SK-N-SH treated with all-trans-retinoic acid at 6 μM for 48 hours (cell line): ENCODE results near the gene SH3PXD2B.

Experiments used
- ATAC-seq: fragments of 200-7000 bp; cut with Tn5 transposase; 3 replicates; pipeline ENCODE4 v1.9.1; 2020; ENCODE audit warnings: mild to moderate bottlenecking, moderate library complexity
- ARNTL ChIP-seq: fragments of 450-650 bp; formaldehyde crosslinking; IDR thresholded peaks from 2 replicates; pipeline ENCODE4 v1.5.0; 2020; ENCODE audit warnings: low read depth, mild to moderate bottlenecking, moderate library complexity, borderline replicate concordance
- BACH2 ChIP-seq: fragments of 250-450 bp; sonication (Bioruptor Pico); IDR thresholded peaks from 2 replicates; pipeline ENCODE4 v1.9.0; 2021; ENCODE audit warnings: mild to moderate bottlenecking, borderline replicate concordance
- CSDC2 ChIP-seq: fragments of 250-450 bp; sonication (Bioruptor Pico); IDR thresholded peaks from 2 replicates; pipeline ENCODE4 v1.5.0; 2020; ENCODE audit warnings: mild to moderate bottlenecking, moderate library complexity
- ESRRG ChIP-seq: fragments of 250-450 bp; sonication (Bioruptor Pico); IDR thresholded peaks from 2 replicates; pipeline ENCODE4 v1.6.1; 2021; ENCODE audit warnings: mild to moderate bottlenecking
- GLIS3 ChIP-seq: fragments of 250-450 bp; sonication (Bioruptor Pico); IDR thresholded peaks from 2 replicates; pipeline ENCODE4 v1.5.0; 2020; ENCODE audit warnings: mild to moderate bottlenecking, moderate library complexity
- ISL1 ChIP-seq: fragments of 250-450 bp; sonication (Bioruptor Pico); IDR thresholded peaks from 2 replicates; pipeline ENCODE4 v2.1.2; 2022; ENCODE audit warnings: mild to moderate bottlenecking, moderate library complexity
- OSR1 ChIP-seq: fragments of 250-450 bp; sonication (Bioruptor Pico); IDR thresholded peaks from 2 replicates; pipeline ENCODE4 v1.8.0; 2022; ENCODE audit warnings: moderate library complexity, mild to moderate bottlenecking, inconsistent platforms
- PPARA ChIP-seq: fragments of 250-450 bp; sonication (Bioruptor Pico); IDR thresholded peaks from 2 replicates; pipeline ENCODE4 v1.5.0; 2020; ENCODE audit warnings: mild to moderate bottlenecking, borderline replicate concordance
- RARB ChIP-seq: fragments of 250-450 bp; sonication (Bioruptor Pico); IDR thresholded peaks from 2 replicates; pipeline ENCODE4 v1.8.0; 2021; ENCODE audit warnings: mild to moderate bottlenecking, moderate library complexity
- SNAI2 ChIP-seq: fragments of 250-450 bp; sonication (Bioruptor Pico); IDR thresholded peaks from 2 replicates; pipeline ENCODE4 v1.5.0; 2020; ENCODE audit warnings: mild to moderate bottlenecking, moderate library complexity
- TCF4 ChIP-seq: fragments of 250-450 bp; sonication (Bioruptor Pico); IDR thresholded peaks from 2 replicates; pipeline ENCODE4 v1.8.0; 2021; ENCODE audit warnings: mild to moderate bottlenecking, moderate library complexity, borderline replicate concordance
- TOX ChIP-seq: fragments of 250-450 bp; sonication (Bioruptor Pico); IDR thresholded peaks from 2 replicates; pipeline ENCODE4 v1.8.0; 2021; ENCODE audit warnings: mild to moderate bottlenecking, moderate library complexity, borderline replicate concordance
- ZC3H10 ChIP-seq: fragments of 250-450 bp; sonication (Bioruptor Pico); IDR thresholded peaks from 2 replicates; pipeline ENCODE4 v1.5.1; 2021; ENCODE audit warnings: mild to moderate bottlenecking, moderate library complexity
- ZFP3 ChIP-seq: fragments of 250-450 bp; sonication (Bioruptor Pico); IDR thresholded peaks from 2 replicates; pipeline ENCODE4 v1.5.0; 2020; ENCODE audit warnings: mild to moderate bottlenecking, moderate library complexity
- ZFP30 ChIP-seq: fragments of 450-650 bp; formaldehyde crosslinking; IDR thresholded peaks from 2 replicates; pipeline ENCODE4 v1.5.0; 2022; ENCODE audit warnings: mild to moderate bottlenecking, moderate library complexity
- ZNF565 ChIP-seq: fragments of 450-650 bp; formaldehyde crosslinking; conservative IDR thresholded peaks from 2 replicates; pipeline ENCODE4 v1.5.0; 2020; ENCODE audit warnings: low read depth, mild to moderate bottlenecking, moderate library complexity
- ZNF8 ChIP-seq: fragments of 450-650 bp; formaldehyde crosslinking; IDR thresholded peaks from 2 replicates; pipeline ENCODE4 v1.5.0; 2020; ENCODE audit warnings: mild to moderate bottlenecking, moderate library complexity
- TF ChIP-seq, protein P1 (sequence below): fragments of 250-450 bp; sonication (Bioruptor Pico); IDR thresholded peaks from 2 replicates; pipeline ENCODE4 v1.5.1; 2021; ENCODE audit warnings: mild to moderate bottlenecking, moderate library complexity
- TF ChIP-seq, protein P2 (sequence below): fragments of 250-450 bp; sonication (Bioruptor Pico); IDR thresholded peaks from 2 replicates; pipeline ENCODE4 v1.5.0; 2020; ENCODE audit warnings: mild to moderate bottlenecking, moderate library complexity
- TF ChIP-seq, protein P3 (sequence below): fragments of 250-450 bp; sonication (Bioruptor Pico); IDR thresholded peaks from 2 replicates; pipeline ENCODE4 v1.8.0; 2021; ENCODE audit warnings: low read depth, mild to moderate bottlenecking, moderate library complexity, borderline replicate concordance
- TF ChIP-seq, protein P4 (sequence below): fragments of 250-450 bp; sonication (Bioruptor Pico); IDR thresholded peaks from 2 replicates; pipeline ENCODE4 v1.5.1; 2020; ENCODE audit warnings: low read depth, mild to moderate bottlenecking, moderate library complexity
- TF ChIP-seq, protein P5 (sequence below): fragments of 250-450 bp; sonication (Bioruptor Pico); IDR thresholded peaks from 2 replicates; pipeline ENCODE4 v1.8.0; 2020; ENCODE audit warnings: mild to moderate bottlenecking, moderate library complexity, borderline replicate concordance

SH3PXD2B gene

DNA sequence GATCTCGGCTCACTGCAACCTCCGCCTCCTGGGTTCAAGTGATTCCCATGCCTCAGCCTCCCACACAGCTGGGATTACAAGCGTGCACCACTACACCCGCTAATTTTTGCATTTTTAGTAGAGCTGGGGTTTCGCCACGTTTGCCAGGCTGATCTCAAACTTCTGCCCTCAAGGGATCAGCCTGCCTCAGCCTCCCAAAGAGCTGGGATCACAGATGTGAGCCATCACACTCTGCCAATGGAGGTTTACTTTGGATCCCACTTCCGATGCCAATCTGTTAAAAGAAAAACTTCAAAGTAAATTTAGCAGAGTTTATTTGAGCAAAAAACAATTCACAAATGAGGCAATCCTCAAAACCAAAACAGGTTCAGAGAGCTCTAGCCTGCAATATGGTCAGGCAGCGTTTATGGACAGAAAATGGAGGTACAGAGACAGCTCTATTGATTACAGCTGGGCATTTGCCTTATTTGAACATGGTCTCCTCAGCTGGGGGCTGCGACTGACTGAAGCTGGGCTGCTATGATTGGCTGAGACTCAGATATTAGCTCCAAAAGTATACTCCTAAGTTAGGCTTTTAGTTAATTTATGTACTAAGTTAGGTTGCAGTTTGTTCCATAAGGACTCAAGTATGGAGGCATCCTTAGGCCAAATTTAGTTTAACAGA, 152.1 kb downstream of the SH3PXD2B start:
- no peak for ATAC-seq
- no peak for TF ChIP-seq ZFP3 (CRISPR knock-in tag)
- TF ChIP-seq ZNF565 (CRISPR knock-in tag) = no peak
- TF ChIP-seq, protein P1, sequence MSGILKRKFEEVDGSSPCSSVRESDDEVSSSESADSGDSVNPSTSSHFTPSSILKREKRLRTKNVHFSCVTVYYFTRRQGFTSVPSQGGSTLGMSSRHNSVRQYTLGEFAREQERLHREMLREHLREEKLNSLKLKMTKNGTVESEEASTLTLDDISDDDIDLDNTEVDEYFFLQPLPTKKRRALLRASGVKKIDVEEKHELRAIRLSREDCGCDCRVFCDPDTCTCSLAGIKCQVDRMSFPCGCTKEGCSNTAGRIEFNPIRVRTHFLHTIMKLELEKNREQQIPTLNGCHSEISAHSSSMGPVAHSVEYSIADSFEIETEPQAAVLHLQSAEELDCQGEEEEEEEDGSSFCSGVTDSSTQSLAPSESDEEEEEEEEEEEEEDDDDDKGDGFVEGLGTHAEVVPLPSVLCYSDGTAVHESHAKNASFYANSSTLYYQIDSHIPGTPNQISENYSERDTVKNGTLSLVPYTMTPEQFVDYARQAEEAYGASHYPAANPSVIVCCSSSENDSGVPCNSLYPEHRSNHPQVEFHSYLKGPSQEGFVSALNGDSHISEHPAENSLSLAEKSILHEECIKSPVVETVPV (CRISPR knock-in tag) = no peak
- TF ChIP-seq ISL1 (CRISPR knock-in tag) = no peak
- no peak for TF ChIP-seq ZFP30 (CRISPR knock-in tag)
- TF ChIP-seq RARB (CRISPR knock-in tag) = no peak
- TF ChIP-seq ZC3H10 (CRISPR knock-in tag) = no peak
- no peak for TF ChIP-seq ARNTL (CRISPR knock-in tag)
- TF ChIP-seq CSDC2 = no peak
- TF ChIP-seq ZNF8 (CRISPR knock-in tag) = no peak
- TF ChIP-seq OSR1 = no peak
- TF ChIP-seq TOX (CRISPR knock-in tag) = no peak
- no peak for TF ChIP-seq PPARA (CRISPR knock-in tag)

DNA sequence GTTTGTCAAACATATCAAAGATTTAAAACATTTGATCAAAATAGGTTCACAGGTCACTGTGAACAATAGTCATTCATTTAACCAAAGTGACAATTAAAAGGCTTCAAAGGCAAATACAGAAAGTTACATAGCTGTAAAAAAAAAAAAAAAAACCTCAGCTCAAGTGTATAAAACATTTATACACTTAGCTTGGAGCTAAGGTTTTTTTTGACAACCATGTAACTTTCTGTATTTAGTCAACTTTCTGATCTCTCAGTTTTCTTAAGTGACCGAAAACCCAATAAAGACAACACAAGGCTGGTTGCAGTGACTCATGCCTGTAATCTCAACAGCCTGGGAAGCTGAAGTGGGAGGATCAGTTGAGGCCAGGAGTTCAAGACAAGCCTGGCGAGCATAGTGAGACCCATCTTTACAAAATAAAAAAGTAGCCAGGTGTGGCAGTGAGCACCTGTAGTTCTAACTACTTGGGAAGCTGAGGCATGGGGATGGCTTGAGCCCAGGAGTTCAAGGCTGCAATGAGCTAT, 154.3 kb downstream of the SH3PXD2B start:
- TF ChIP-seq CSDC2 (no peak), SNAI2 (CRISPR knock-in tag) (no peak), RARB (CRISPR knock-in tag) (no peak), ZFP3 (CRISPR knock-in tag) (no peak), TCF4 (CRISPR knock-in tag) (no peak), ARNTL (CRISPR knock-in tag) (no peak)
- no peak for ATAC-seq

DNA sequence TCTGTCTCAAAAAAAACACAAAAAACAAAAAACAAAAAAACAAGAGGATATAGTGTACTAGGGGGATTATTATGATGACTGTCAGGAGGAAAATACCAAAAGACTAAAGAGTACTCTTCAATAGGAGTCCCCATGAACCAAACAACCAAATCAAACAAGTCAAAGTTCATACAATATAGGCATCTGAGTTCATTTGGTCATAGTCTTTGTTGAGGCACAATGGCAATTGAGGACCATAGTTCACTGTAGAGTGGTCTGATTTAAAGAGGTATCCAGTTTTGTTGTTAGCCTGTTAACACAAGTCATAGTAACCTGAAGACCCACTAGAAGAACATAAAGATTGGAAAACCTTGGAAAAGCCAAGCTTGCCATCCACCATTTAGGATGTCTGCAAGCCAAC, 159.5 kb downstream of the SH3PXD2B start:
- TF ChIP-seq ISL1 (CRISPR knock-in tag) = no peak
- no peak for ATAC-seq

DNA sequence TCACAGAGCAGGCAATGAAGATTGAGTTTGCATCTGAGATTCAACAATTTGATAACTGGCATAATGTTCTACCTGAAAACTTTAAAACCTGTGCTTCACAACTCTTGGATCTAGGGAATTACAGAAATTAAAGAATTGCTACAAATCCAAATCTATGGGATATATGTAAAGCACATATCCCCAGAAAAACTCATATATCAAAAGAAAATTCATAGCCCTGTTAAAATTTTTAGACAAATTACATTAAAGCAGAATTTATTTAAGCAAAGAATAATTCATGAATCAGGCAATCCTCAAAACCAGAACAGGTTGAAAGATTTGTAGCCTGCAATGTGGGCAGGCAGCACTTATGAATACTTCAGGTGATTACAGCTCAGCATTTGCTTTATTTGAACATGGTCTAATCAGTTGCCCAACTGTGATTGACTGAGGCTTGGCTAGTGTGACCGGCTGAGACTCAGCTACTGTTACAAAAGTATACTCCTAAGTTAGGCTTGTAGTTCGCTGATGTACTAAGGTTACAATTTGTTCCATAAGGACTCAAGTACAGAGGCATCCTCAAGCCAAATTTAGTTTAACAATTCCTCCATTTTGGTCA, 160.5 kb downstream of the SH3PXD2B start:
- TF ChIP-seq, protein P2, sequence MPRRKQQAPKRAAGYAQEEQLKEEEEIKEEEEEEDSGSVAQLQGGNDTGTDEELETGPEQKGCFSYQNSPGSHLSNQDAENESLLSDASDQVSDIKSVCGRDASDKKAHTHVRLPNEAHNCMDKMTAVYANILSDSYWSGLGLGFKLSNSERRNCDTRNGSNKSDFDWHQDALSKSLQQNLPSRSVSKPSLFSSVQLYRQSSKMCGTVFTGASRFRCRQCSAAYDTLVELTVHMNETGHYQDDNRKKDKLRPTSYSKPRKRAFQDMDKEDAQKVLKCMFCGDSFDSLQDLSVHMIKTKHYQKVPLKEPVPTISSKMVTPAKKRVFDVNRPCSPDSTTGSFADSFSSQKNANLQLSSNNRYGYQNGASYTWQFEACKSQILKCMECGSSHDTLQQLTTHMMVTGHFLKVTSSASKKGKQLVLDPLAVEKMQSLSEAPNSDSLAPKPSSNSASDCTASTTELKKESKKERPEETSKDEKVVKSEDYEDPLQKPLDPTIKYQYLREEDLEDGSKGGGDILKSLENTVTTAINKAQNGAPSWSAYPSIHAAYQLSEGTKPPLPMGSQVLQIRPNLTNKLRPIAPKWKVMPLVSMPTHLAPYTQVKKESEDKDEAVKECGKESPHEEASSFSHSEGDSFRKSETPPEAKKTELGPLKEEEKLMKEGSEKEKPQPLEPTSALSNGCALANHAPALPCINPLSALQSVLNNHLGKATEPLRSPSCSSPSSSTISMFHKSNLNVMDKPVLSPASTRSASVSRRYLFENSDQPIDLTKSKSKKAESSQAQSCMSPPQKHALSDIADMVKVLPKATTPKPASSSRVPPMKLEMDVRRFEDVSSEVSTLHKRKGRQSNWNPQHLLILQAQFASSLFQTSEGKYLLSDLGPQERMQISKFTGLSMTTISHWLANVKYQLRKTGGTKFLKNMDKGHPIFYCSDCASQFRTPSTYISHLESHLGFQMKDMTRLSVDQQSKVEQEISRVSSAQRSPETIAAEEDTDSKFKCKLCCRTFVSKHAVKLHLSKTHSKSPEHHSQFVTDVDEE (CRISPR knock-in tag) = no peak
- TF ChIP-seq PPARA (CRISPR knock-in tag) = no peak
- TF ChIP-seq ESRRG (CRISPR knock-in tag) = no peak
- no peak for TF ChIP-seq ARNTL (CRISPR knock-in tag)
- TF ChIP-seq, protein P3, sequence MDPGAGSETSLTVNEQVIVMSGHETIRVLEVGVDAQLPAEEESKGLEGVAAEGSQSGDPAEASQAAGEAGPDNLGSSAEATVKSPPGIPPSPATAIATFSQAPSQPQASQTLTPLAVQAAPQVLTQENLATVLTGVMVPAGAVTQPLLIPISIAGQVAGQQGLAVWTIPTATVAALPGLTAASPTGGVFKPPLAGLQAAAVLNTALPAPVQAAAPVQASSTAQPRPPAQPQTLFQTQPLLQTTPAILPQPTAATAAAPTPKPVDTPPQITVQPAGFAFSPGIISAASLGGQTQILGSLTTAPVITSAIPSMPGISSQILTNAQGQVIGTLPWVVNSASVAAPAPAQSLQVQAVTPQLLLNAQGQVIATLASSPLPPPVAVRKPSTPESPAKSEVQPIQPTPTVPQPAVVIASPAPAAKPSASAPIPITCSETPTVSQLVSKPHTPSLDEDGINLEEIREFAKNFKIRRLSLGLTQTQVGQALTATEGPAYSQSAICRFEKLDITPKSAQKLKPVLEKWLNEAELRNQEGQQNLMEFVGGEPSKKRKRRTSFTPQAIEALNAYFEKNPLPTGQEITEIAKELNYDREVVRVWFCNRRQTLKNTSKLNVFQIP (CRISPR knock-in tag) = no peak
- TF ChIP-seq CSDC2 = no peak
- no peak for TF ChIP-seq GLIS3 (CRISPR knock-in tag)
- TF ChIP-seq OSR1 = no peak
- TF ChIP-seq, protein P4, sequence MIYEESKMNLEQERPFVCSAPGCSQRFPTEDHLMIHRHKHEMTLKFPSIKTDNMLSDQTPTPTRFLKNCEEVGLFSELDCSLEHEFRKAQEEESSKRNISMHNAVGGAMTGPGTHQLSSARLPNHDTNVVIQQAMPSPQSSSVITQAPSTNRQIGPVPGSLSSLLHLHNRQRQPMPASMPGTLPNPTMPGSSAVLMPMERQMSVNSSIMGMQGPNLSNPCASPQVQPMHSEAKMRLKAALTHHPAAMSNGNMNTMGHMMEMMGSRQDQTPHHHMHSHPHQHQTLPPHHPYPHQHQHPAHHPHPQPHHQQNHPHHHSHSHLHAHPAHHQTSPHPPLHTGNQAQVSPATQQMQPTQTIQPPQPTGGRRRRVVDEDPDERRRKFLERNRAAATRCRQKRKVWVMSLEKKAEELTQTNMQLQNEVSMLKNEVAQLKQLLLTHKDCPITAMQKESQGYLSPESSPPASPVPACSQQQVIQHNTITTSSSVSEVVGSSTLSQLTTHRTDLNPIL (CRISPR knock-in tag) = no peak
- no peak for TF ChIP-seq ZNF8 (CRISPR knock-in tag)
- no peak for TF ChIP-seq ZNF565 (CRISPR knock-in tag)
- no peak for TF ChIP-seq ZFP3 (CRISPR knock-in tag)
- no peak for TF ChIP-seq ZC3H10 (CRISPR knock-in tag)
- TF ChIP-seq, protein P5, sequence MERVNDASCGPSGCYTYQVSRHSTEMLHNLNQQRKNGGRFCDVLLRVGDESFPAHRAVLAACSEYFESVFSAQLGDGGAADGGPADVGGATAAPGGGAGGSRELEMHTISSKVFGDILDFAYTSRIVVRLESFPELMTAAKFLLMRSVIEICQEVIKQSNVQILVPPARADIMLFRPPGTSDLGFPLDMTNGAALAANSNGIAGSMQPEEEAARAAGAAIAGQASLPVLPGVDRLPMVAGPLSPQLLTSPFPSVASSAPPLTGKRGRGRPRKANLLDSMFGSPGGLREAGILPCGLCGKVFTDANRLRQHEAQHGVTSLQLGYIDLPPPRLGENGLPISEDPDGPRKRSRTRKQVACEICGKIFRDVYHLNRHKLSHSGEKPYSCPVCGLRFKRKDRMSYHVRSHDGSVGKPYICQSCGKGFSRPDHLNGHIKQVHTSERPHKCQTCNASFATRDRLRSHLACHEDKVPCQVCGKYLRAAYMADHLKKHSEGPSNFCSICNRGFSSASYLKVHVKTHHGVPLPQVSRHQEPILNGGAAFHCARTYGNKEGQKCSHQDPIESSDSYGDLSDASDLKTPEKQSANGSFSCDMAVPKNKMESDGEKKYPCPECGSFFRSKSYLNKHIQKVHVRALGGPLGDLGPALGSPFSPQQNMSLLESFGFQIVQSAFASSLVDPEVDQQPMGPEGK = no peak
- no peak for TF ChIP-seq BACH2 (CRISPR knock-in tag)
- ATAC-seq = no peak
